CD4-positive, alpha-beta T cell treated with Interleukin-17A for 4 hours (primary cell): ENCODE measurements around the gene HAAO.
"Not testable (repeated sequence)": the region's sequence is repeated elsewhere in the genome, so short reads cannot be mapped to it uniquely, and the experiment has no call there.

Source experiments
- DNase-seq: peaks from one replicate; pipeline ENCODE4 v3.0.0-alpha.2; 2020; ENCODE audit warnings: mixed read lengths

HAAO gene

DNA sequence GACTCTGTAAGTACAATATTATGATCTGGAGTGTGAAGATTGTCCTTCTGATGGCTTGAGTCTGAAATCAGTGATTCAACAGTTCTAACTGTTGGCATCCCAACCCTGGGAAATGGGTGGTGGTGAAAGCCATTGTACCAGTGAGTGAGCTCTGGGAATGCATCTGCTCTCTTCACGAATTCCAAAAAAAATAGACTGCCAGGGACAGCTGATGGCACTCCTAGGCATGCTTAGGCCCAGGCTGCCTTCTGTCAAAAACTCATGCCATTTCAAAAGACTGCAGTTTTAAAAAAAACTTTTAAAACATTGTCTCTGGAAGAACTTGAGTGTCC, 48.8 kb downstream of the HAAO start:
- no peak for DNase-seq

DNA sequence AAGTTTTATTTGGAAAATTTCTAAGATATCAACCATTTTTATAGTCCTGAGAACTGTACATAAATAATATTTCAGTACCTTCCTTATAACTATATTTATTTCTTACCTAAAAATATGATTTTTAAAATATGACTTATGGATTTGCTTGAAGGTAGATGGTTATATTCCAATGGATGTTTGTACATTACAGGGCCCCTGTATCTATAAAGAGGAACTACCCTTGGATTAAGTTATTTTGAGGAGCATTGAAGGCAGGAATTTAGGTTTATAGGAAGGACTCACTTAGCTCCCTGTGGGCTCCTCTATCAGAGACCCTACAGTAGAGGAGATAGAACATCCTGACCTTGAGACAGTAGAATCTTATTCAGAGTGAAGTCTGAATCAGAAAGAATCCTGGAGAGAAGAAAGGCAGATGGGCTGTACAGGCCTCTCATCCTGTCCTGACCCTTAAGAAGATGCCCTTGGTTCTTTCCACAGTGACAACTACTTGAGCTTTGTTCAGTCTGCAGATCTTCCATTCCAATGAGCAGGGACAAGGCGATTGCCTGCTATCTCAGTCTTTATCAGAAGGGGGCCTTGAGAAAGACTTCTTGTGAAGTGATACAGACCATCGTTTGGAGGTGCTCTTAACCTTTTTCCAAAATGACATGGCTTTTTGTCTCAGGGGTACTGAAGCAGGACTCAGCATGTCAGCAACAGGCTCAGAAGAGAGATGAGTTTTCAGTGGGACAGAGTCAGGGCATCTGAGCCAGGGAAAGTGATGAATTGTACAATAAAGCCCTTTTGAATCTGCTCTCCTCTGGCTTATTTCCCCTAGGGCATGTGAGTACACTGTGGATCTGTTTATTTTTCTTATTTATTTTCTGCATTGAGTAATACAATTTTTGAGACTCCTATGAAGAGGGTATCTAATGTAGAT, 49.4 kb downstream of the HAAO start:
- DNase-seq = no peak

DNA sequence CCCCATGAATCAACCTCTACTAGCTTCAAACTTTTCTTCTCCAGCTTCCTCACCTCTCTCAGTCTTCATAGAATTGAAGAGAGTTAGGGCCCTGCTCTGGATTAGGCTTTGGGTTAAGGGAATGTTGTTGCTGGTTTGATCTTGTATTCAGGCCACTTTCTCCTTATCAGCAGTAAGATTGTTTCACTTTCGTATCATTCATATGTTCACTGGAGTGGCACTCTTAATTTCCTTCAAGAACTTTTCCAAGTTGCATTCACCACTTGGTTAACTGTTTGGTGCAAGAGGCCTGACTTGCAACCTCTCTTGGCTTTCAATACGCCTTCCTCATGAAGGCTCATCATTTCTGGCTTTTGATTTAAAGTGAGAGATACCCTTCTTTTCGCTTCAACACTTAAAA, 51.2 kb downstream of the HAAO start:
- DNase-seq = no peak

GRCh38 chr2:42736598-42737322, 55.6 kb downstream of the HAAO start:
- DNase-seq = no peak

GRCh38 chr2:42733852-42734251, 58.5 kb downstream of the HAAO start:
- DNase-seq = no peak

DNA sequence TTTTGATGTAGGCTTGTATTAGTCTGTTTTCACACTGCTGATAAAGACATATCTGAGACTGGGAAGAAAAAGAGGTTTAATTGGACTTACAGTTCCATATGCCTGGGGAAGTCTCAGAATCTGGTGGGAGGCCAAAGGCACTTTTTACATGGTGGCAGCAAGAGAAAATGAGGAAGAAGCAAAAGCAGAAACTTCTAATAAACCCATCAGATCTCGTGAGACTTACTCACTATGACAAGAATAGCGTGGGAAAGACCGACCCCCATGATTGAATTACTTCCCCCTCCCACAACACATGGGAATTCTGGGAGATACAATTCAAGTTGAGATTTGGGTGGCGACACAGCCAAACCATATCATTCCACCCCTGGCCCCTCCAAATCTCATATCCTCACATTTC, 61.1 kb downstream of the HAAO start:
- not testable (repeated sequence) for DNase-seq

- no peak for DNase-seq
These were observed 65.7 kb downstream of the HAAO start for GRCh38 chr2:42726680-42727079.

GRCh38 chr2:42725657-42726056, 66.7 kb downstream of the HAAO start:
- DNase-seq = no peak

- no peak for DNase-seq
These were observed 67.5 kb downstream of the HAAO start for GRCh38 chr2:42724886-42725285.

DNA sequence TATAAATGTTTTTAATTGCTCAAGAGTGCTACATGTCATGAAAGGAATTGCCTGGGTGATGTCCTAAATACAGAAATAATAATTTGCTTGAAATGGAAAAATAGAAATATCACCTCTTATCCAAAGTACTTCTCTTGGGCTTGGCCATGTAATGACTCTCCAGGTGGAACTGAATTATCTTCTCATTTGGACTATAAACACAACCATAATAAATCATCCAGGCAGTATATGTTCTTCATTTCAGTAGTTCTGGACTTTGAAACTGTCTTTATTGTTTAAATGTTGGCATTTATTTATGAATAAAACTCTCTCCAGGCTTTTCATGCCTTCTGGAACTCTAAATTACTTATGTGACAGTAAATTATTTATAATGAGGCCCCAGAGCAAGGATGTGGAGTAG, 68.9 kb downstream of the HAAO start:
- DNase-seq = no peak

DNA sequence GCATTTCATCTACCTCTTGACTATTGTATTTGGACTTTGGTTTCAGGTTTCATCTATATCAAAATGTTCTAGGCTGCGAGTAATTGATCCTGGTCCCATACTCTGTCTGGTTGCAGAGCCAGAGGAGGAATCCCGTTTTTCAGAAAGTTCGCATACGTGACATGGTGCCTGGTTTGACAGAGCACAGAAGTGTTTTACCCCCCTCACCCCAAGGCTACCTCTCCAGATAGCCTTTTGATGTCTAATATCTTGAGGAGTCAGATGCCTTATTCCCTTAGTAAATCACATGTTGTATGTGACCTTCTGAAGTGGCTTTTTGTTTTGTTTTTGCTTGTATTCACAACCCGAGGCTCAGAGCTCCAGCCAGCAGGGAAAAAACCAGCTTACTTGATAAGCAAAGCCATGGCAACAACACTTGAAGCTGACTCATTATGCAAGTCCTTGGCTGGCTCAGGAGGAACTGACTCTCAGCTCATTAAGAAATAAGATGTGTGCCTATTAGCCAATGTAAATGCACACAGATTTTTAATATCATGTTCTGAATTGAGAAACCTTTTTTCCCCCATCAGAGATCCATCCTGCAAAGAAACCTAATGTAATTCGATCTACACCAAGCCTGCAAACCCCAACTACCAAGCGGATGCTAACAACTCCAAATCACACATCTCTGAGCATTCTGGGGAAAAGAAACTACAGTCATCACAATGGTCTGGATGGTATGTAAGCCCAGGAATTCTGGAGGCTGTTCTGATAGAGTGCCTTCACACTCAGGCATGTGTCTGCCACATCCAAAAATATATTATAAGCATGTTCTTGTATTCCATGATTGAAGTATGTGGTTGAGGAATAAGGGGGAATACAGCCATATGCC, 69.8 kb downstream of the HAAO start:
- no peak for DNase-seq

DNA sequence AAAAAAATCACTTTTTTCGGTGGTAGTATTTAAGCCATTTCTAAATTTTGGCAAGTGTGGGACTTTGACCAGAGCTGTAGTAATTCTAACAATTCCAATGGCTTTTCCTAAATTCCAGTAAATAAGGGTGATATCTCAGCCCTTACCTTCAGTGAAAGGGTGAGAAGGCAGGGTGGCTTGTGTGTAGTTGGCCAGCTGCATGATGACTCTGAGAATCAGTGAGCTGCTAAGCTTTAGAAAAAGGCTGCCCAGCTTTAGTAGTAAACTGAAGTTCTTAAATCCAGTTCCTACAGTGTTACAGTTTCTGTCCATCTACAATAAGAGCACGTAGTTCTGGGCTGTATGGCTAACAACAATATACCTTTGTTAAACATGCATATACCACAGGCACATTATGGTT, 70.5 kb downstream of the HAAO start:
- no peak for DNase-seq
